SK-N-MC (cell line): ENCODE measurements around the gene CPT1A.

Experiments
- EZH2 ChIP-seq: fragments of 200-600 bp; sonication (generic); IDR thresholded peaks from one replicate; pipeline ENCODE4 v1.6.1; 2017; ENCODE audit warnings: antibody characterized with exemption
- FOXP2 ChIP-seq: optimal IDR thresholded peaks from 2 replicates; pipeline ENCODE3; 2011; ENCODE audit warnings: mild to moderate bottlenecking, moderate library complexity; ENCODE audit not compliant: insufficient read depth; ENCODE audit errors: extremely low read length, control extremely low read depth

- TF ChIP-seq FOXP2 (no peak), EZH2 (no peak)
Observed at GRCh38 chr11:68796801-68797200, 44.9 kb downstream of the CPT1A start.
